ENCODE measurements around the gene HHIPL1.

DNA sequence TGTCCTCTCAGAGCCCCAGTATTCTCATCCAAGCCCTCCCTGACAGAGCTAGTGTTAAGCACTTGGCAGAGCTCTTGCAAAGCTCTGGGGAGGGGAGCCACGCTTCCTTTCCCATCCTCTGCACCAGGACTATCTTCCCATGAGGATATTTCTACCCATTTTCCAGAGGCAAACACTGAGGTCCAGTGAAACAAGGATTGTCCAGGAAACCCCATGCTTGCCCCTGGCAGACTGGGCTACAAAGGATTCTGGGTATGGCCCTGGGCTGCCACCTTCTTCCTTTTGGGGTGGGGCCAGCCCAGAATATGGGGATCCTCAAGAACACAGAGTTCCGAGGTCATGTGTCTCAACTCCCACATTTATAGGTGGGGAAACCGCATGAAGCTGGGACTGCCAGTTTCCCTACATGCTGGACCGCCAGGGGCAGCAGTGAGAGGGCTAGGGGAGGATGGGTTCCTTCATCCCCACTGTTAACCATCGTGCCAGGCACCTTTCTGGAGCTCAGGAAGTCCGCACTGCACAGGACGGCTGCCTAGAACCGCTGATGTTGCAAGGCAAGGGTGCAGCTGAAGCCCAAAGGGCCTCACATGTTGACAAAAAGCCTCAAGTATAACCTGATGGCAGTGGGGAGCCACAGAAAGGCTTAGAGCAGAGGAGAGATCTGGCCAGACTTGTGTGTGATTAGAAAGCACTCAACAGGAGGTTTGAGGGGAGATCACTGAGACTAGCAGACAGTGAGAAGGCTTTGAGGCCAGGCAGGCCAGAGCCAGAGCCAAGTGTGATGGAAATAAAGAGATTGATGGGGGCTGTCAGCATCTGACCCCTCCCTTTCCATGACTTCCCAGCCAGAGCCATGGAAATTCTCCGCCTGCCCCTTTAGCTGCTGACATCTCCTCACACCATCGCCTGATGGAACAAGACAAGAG, 35.4 kb upstream of the HHIPL1 start:
- TF ChIP-seq POLR2AphosphoS5 (IDR thresholded peaks at IDR 0.05; ENCODE audit: borderline replicate concordance, low read depth, low read length) = no peak
- no peak for TF ChIP-seq EZH2 (IDR thresholded peaks at IDR 0.05)
